Left kidney (tissue), 2 donors: ENCODE measurements around the gene MACROH2A1. TPM values are rescaled to one million over a fixed set of nuclear protein-coding genes. Genes with fewer than 3 reads are reported as not detected.

Source experiments
- DNase-seq: peaks from one replicate; pipeline ENCODE4 v3.0.0-alpha.2; 2013
- polyA plus RNA-seq: library from polyadenylated mRNA; unstranded; fragments of 120-200 nt; gene quantifications from one replicate; pipeline ENCODE4 v1.2.1, GENCODE V29; 2013; ENCODE audit not compliant: insufficient read length

MACROH2A1 gene
- polyA plus RNA-seq, 1 donor = 242 TPM

DNA sequence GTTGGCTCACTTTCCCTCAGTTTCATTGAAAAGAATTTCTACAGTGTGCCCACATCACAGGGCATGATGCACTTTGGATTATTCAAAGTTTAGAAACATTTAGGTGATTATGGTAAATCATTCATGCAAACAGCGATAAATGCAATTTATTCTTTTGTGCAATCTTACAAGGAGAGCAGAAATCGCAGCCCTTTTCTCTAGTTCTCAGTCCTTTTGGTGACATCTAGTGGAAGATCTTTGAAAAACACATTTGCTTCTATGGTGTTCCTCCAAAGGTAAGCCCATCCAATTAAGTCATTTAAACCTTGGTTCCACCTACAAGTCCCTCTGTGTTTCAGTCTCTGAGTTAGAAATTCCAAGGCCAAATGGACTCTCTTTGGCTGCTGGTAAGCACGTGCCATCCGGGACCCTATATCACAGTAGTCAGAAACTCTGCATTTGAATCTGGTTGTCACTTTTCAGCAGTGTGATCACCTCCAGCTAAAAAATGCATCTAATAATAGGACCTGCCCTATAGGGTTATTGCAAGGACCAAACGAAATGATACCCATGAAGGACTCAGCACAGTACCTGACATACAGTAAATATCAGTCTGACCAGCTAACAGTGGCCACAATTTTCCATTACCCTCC, 66.4 kb downstream of the MACROH2A1 start:
- DNase-seq = peak; percentile 74

DNA sequence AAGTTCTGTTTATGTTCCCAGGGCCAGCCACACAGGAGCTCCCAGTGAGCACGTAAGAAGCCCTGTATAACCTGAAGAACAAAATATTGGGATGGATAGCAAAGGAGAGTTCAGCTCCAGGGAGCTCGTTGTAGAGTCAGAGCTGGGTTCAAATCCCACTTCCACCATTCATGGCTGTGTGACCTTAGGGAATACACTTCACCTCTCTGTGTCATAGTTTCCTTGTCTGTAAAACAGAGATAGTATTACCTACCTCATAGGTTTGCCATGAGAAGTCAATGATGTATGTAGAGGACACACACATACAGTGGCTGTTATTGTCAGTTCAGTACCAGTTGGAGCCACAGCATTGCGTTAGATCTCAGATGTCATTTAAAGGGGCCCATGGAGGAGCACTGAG, 67.4 kb downstream of the MACROH2A1 start:
- no peak for DNase-seq

- no peak for DNase-seq
Measured at GRCh38 chr5:135330798-135331096, 68.3 kb downstream of the MACROH2A1 start.

GRCh38 chr5:135329913-135330797, 68.9 kb downstream of the MACROH2A1 start:
- DNase-seq = no peak

DNA sequence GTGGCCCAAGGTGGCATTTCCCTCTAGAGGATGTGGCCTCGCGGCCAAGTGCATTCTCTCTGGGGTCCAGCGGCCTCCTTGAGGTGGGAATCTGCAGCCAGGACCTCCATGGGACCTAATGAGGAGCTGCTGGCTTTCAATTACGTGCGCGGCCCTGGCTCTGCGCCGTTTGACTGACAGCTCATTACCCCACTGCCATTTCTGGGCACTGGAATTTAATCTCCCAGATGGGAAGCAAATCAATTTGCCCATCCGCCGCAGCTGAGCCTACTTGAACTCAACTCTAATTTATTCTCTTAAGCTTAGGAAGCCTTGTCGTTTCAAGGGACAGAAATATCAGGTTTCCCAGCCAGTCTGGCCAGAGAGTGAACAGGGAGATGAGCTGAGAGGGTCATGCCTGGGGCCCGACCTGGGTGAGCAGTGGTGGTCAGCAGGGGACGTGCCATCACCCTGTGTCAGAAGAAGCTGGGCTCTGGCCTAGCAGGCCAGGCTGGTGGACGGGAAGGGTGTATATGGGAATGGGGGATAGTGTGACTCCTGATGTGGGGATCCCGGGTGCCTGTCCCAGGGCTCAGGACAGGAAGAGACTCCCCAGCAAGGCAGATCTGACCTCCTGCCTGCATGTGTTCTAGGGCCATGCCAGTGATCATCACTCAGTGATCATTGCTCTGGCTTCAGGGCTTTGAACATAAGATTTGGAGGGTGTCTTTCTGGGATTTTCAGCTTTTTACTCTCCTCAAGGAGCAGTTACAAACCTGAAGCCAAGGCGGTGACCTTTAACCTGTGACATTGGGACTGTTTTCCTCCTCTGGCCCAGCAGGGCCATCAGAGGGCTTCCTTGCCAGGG, 69.7 kb downstream of the MACROH2A1 start:
- peak; percentile 22 for DNase-seq

- no peak for DNase-seq
Measured at GRCh38 chr5:135328128-135328687, 70.8 kb downstream of the MACROH2A1 start.

GRCh38 chr5:135327429-135328127, 71.5 kb downstream of the MACROH2A1 start:
- DNase-seq = no peak

GRCh38 chr5:135326296-135327254, 72.5 kb downstream of the MACROH2A1 start:
- DNase-seq = peak; percentile 70

- DNase-seq = no peak
Measured at GRCh38 chr5:135324897-135325650, 74.0 kb downstream of the MACROH2A1 start.

DNA sequence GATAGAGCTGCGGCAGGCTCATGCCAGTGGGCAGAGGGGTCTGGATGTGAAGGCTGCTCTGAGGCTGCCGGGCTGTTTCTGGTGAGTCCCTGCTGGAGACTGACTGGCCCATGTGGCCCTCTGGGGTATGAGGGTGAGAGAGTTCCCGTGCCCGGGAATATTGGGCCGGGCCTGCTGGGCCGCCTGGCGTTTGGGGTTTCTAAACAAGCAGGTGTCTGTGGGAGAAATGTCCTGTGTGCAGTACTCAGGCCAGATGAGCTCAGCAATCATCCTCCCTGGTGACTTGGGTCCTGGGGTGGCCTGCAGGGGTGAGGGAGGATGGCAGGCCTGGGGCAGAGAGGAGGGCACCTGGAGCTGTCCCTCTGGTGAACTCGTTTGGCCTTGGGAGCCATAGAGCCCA, 74.9 kb downstream of the MACROH2A1 start:
- DNase-seq = no peak

DNA sequence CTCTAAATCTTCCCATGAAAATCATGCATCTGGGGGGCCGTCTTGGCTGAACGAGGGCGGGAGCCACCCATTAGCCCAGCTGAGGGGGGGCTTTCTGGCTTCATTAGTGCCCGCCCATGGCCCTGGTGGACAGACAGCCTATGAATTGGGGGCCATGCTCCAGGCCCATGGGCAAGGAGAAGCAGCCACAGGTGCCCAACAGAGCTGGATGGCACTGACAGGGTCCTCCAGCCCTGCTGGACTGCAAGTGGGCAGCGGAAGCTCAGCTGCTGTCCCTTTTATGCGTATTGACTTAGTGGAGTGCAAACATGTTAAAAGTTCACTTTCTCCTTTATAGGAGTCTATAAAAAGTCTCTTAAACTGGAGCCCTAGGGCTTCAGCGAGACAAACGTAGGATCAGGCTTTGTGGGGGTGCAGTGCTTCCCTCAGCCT, 75.3 kb downstream of the MACROH2A1 start:
- DNase-seq = no peak

DNA sequence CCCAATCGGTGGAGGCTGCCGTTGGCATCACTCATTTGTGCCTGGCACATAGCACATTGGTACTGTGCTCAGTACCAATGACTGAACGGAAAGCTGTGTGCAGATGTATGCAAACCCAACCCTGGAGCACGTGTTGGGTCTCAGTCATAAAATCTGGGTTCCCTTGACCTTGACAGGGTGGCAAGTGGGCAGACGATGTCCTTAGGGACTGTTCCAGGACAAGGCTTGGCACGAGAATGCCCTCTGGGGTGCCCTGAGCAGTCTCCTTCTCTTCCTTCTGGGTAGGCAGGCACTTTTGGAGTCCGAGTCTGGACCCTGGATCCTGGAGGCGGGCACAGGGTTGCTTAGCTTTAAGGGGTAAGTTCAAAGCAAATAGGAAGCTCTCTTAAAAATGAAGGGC, 75.8 kb downstream of the MACROH2A1 start:
- no peak for DNase-seq

DNA sequence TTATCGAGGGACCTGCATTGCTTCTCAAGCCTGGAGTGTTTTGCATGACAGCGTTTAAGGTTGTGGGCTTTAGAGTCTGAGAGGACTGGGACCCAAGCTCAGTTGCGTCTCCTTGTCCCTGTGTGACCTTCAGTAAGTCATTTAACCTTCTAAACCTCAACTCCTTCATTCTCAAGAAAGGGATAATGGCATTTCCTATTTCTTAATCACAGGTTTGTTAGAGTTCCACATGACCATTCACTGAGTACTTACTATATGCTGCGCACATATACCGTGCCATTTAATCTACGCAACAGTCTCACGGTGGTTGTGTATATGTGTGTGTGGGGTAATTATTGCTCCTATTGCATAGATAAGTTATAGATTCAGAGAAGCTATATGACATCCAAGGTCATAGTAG, 76.3 kb downstream of the MACROH2A1 start:
- DNase-seq = no peak

GRCh38 chr5:135322271-135322670, 76.8 kb downstream of the MACROH2A1 start:
- DNase-seq = no peak

GRCh38 chr5:135320718-135321484, 78.1 kb downstream of the MACROH2A1 start:
- DNase-seq = no peak

- no peak for DNase-seq
Measured at GRCh38 chr5:135319928-135320606, 79.0 kb downstream of the MACROH2A1 start.

DNA sequence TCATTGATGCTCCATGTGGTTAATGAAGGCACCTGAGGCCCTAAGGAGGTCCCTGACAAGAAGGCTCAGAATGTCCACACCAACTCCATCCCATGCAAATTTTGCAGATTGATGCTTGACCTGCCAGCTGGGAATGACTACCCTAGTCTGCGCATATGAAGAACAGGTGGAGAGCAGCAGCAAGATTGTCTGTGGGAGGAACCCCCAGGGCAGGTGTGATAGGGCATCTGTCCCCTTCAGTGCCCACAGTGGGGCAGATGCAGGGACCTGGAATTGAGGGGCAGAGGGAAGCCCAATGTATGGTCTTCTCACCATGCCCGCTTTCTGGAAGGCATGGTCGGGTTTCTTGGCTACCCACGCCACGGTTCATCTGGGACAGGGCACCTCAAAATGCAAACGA, 79.6 kb downstream of the MACROH2A1 start:
- no peak for DNase-seq

DNA sequence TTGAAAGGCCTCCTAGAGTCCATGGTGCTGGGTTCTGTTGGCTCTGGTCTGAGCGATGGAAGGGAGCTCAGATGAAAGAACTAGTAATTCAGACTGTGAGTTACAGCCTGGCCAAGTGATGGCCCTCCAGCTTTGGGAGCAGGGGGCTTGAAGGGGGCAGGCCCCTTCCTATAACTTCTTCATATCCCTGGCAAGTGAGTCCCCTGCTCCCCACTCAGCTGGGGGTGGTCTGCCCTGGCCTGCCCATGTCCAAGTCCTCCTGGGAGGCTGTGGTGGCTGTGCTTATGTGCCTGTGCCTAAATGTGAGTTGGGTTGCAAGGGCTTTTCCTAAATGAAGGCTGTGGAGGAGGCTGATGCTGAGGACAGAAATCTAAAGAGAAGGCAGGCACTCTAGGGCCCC, 80.1 kb downstream of the MACROH2A1 start:
- DNase-seq = no peak
